Activated CD4-positive, alpha-beta T cell treated with anti-CD3 and anti-CD28 coated beads, Interleukin-2, amount 10 ng/mL, durations not matched to agents 24 days and 14 days (primary cell): Measurements from ENCODE around the gene PGLYRP3. TPM values are rescaled to one million over a fixed set of nuclear protein-coding genes. Genes with fewer than 3 reads are reported as not detected.
A peak's percentile ranks its signal among the peaks of the same experiment; 100 is the strongest.
"Not testable (repeated sequence)": the region's sequence is repeated elsewhere in the genome, so short reads cannot be mapped to it uniquely, and the experiment has no call there.

Source experiments
- DNase-seq: peaks from one replicate; pipeline ENCODE4 v3.0.0; 2022
- H3K27ac Mint-ChIP-seq: one replicate; pipeline ENCODE4 v1.8.0; 2022; ENCODE audit warnings: mild to moderate bottlenecking, mixed read lengths
- H3K27me3 Mint-ChIP-seq: one replicate; pipeline ENCODE4 v1.8.0; 2022; ENCODE audit warnings: mixed read lengths
- H3K36me3 Mint-ChIP-seq: one replicate; pipeline ENCODE4 v1.8.0; 2022; ENCODE audit warnings: low read depth, mild to moderate bottlenecking, mixed read lengths
- H3K4me1 Mint-ChIP-seq: one replicate; pipeline ENCODE4 v1.8.0; 2021; ENCODE audit warnings: mixed read lengths
- H3K4me3 Mint-ChIP-seq: one replicate; pipeline ENCODE4 v1.8.0; 2022; ENCODE audit warnings: mild to moderate bottlenecking, moderate library complexity, mixed read lengths
- H3K9me3 Mint-ChIP-seq: one replicate; pipeline ENCODE4 v1.8.0; 2021; ENCODE audit warnings: mixed read lengths
- intact Hi-C: fragments of 100-400 bp; cut with micrococcal nuclease; formaldehyde crosslinking; loops from one replicate; pipeline ENCODE4 v1.15.1; 2023
- total RNA-seq: library from RNA; stranded (reverse); gene quantifications from 2 replicates; pipeline ENCODE4 v1.2.3, GENCODE V29; 2022

Gene PGLYRP3
- total RNA-seq, 1 donor from 2014 or later, result not detected

DNA sequence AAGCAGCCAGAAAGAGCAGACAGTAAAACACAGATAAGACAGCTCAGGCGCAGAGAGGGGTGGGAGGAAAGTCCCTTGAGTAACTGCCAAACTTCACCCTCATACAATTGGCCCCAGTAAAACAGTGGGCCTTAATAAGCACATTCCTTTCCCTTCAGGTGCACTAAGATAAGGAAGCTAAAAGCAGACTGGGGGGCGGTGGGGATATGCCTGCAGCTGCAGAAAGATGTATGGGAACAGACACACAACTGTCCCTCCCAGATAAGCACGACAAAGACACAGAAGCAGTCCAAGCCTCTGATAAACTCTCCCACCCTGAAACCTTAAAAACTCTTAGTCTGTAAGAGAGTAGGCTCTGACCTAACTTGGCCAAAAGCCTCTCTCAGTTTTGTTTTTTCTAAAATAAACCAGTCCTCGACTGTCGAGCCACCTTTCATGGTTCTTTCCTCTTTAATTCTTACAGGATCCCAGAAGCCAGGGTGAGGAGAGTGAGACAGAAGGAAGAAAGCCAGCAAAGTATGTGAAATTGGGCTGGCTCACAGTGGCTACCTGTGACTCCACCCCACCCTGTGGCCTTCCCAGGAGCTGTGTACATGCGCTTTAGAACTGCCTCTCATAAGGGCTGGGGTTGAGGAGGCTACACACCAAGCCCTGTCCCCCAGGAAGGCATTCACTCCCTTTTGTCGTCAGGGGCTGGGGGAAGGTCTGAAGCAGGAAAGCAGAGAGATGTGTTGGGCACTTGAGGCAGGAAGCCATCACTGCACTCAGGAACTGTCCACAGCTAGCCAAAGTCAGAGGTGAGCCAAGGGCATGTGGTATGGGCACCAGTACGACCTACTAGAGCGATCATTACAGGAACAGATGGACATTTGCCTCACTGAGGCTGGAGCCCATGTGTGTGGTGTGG lies 31.3 kb upstream of the PGLYRP3 start:
- Mint-ChIP-seq H3K9me3 (no peaks in the 10 kb centered on the region), H3K4me3 (no peak overlapping the region), H3K36me3 (no peaks in the 10 kb centered on the region), H3K27me3 (peaks cover 30% of the 10 kb centered on the region), H3K27ac (no peak overlapping the region), H3K4me1 (peaks cover 31% of the 10 kb centered on the region)
- intact Hi-C loops, result no loop called here
- peak; percentile 53 for DNase-seq

DNA sequence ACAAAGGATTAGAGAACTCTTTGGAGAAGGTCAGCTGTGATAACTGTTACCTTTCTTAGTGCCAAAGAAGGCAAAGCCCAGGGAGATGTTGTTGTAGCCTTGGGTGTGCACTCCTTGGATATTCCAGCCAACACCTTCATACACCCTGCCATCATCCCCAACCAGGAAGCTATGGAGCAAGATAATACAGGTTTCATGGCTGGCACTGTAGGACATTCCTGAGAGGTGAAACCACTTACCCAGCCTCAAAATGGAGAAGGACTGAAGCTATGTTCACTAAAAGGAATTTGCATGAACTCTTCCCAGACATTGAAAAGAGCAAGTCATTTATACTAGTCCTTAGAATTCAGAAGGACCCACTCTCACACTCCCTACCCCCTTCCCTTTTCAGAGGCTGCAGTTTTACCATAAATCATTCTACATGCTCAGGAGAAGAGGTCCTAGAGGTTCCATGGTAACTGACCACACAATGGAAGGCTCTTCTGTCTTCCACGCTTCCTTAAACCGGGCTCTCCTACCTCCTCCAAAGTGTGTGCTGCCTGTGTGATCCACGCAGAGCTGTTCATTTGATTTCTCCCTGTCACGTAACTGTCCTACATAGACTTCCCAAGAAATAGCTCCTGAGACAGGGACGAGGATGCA lies 30.4 kb upstream of the PGLYRP3 start:
- peak; percentile 35 for DNase-seq
- H3K36me3 Mint-ChIP-seq, result no peaks in the 10 kb centered on the region
- no peak overlapping the region for H3K27ac Mint-ChIP-seq
- intact Hi-C loops, result no loop called here
- H3K27me3 Mint-ChIP-seq, result peaks cover 37% of the 10 kb centered on the region
- H3K4me1 Mint-ChIP-seq, result peaks cover 31% of the 10 kb centered on the region
- no peak overlapping the region for H3K4me3 Mint-ChIP-seq
- no peaks in the 10 kb centered on the region for H3K9me3 Mint-ChIP-seq

DNA sequence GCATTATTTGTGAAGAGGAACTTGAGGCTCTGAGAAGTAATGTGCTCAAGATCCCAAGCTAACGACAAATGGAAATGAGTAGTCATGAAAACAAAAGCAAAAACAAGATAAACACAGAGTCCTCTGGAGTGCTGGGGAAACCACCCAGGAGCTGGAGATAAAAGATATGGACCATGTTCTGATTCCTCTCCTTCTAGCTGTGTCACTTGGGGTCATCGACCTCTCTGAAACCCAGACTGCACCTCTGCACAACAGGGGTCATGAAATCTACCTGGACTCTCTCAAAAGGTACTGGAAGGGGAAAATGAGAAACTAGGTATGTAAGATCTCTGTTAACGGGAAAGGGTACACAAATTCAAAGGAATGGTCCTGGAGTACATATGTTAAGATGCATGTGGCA lies 29.4 kb upstream of the PGLYRP3 start:
- Mint-ChIP-seq H3K4me3 (no peak overlapping the region), H3K9me3 (no peaks in the 10 kb centered on the region), H3K27me3 (peaks cover 33% of the 10 kb centered on the region), H3K27ac (no peak overlapping the region), H3K4me1 (peaks cover 31% of the 10 kb centered on the region), H3K36me3 (no peaks in the 10 kb centered on the region)
- no peak for DNase-seq
- intact Hi-C loops, result no loop called here

DNA sequence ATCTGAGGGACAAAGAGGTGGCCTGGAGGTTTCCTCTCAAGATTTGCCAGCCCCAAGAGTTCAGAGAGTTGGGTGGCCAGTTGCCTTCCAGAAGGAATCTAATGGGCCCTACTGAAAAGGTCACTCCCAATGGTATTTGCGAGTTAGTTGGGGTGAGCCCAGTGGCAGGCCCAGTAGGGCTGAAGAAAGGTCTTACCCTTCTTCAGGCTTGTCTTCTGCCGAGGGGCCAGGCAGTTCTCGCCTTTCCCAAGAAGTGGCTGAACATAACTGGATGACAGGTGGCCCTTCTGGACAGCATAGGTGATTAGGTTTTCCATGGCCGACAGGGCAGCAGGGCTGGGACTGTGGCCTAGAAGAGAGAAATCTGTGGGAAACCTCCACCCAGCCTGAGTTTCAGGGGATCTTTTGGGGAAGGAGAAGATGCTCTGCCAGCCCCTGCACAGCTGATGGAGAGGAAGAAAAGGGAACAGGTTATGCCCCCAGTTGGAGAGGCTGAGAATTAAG lies 28.7 kb upstream of the PGLYRP3 start:
- Mint-ChIP-seq H3K27me3 (peaks cover 30% of the 10 kb centered on the region), H3K36me3 (no peaks in the 10 kb centered on the region), H3K27ac (no peak overlapping the region), H3K4me1 (peaks cover 30% of the 10 kb centered on the region), H3K9me3 (no peaks in the 10 kb centered on the region), H3K4me3 (no peak overlapping the region)
- intact Hi-C loops, result no loop called here
- DNase-seq, result peak; percentile 45

DNA sequence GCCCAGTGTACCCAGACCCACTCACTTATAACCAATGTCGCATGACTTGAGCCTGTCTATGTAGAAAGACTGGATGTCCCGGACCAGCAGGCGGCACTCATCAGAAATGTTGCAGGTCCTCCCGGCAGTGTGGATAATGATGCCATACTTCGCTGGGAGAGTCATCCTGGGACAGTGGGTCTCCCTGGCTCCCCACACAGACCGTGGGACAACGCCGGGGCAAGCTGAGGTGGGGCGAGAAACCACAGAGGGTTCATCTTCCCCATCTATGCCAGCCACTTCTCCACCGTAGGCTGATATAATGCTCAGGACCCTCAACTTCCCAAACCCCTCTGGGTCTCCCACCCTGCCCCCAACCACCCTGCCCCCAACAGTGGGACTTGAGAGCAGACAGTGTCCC lies 27.6 kb upstream of the PGLYRP3 start:
- H3K4me3 Mint-ChIP-seq, result no peak overlapping the region
- H3K9me3 Mint-ChIP-seq, result no peaks in the 10 kb centered on the region
- H3K36me3 Mint-ChIP-seq, result no peaks in the 10 kb centered on the region
- peaks cover 23% of the 10 kb centered on the region for H3K27me3 Mint-ChIP-seq
- intact Hi-C loops, result no loop called here
- DNase-seq, result peak; percentile 47
- H3K27ac Mint-ChIP-seq, result no peak overlapping the region
- H3K4me1 Mint-ChIP-seq, result peaks cover 20% of the 10 kb centered on the region

DNA sequence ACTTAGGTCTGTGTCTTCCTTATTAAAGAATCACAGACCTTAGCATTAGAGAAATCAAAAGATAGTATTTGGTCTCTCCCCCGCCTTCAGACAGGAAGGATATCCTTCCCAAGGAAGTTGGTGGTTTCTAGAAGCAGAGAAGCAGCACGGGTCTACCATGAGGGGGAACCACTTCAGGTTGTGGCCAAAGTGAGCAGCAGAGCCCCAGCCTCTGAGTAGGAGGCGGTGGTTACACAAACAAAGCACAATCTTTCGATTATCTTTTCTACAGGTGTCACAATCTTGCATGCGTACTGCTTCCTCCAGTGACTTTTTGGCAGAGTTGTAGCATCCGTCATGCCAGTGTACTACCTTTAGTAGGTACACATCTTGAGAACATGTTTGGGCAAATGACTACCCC lies 27.1 kb upstream of the PGLYRP3 start:
- no peak overlapping the region for H3K27ac Mint-ChIP-seq
- H3K4me3 Mint-ChIP-seq, result no peak overlapping the region
- peaks cover 23% of the 10 kb centered on the region for H3K27me3 Mint-ChIP-seq
- intact Hi-C loops, result no loop called here
- peaks cover 20% of the 10 kb centered on the region for H3K4me1 Mint-ChIP-seq
- DNase-seq, result peak; percentile 59
- no peaks in the 10 kb centered on the region for H3K36me3 Mint-ChIP-seq
- H3K9me3 Mint-ChIP-seq, result no peaks in the 10 kb centered on the region

DNA sequence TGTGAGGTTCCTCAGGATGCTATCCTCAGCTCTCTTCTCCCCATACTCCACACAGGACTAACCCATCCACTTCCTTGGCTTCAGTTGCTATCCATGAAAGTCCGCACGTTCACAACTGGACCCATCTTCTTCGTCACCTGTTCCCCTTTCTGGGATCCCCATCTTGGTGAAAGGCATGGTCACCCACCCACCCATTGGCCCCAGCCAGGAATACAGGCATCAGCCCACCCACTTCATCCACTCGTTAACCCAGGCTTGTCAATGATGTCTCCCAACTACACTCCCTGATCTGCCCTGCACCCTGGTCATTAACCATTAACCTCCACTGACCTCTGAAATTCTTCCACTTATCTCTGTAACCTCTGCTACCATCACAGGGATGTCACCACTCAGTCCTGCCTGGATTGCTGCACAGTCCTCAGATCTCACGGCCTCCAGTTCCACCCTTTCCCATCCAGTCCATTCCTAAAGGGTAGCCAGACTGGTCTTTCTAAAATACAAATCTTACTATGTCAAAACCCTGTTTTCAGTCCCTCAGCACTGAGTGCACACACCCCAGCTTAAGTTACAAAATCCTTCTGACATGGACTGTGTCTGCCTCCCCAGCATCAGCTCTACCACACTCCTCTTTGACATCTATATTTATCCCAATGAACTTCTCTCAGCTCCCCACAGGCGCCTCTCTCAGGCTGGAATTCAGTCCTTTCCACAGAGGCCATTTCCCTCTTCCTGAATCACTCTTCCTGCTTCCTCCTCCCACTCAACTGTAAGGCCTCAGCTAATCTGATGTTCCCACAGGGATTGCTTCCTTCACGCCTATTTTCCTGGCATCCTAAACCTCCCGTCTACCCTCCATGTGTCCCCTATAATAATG lies 25.5 kb upstream of the PGLYRP3 start:
- intact Hi-C loops, result no loop called here
- Mint-ChIP-seq H3K9me3 (no peaks in the 10 kb centered on the region), H3K27ac (no peak overlapping the region), H3K4me1 (peaks cover 9% of the 10 kb centered on the region), H3K36me3 (no peaks in the 10 kb centered on the region), H3K4me3 (no peak overlapping the region), H3K27me3 (peaks cover 20% of the 10 kb centered on the region)
- DNase-seq, result no peak

DNA sequence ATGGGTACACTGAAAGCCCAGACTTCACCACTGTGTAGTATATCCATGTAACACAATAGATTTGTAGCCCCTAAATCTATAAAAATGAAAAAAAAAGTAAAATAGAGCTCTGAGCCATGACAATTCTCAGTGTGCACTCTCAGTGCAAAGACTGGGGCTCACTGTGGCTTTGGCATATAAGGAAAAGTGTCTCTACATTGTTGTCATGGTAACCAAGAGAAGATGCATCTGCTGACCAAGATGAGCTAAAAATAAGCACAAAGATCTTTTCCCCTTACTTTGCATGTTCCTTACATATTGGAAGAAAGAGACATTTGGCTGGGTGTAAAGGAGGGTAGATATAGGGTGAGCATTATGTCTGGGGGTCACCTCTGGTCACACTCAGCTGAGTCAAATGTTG lies 23.9 kb upstream of the PGLYRP3 start:
- no peak overlapping the region for H3K4me3 Mint-ChIP-seq
- intact Hi-C loops, result no loop called here
- peaks cover 6% of the 10 kb centered on the region for H3K4me1 Mint-ChIP-seq
- H3K36me3 Mint-ChIP-seq, result no peaks in the 10 kb centered on the region
- H3K9me3 Mint-ChIP-seq, result no peaks in the 10 kb centered on the region
- peaks cover 22% of the 10 kb centered on the region for H3K27me3 Mint-ChIP-seq
- DNase-seq, result no peak
- no peak overlapping the region for H3K27ac Mint-ChIP-seq

DNA sequence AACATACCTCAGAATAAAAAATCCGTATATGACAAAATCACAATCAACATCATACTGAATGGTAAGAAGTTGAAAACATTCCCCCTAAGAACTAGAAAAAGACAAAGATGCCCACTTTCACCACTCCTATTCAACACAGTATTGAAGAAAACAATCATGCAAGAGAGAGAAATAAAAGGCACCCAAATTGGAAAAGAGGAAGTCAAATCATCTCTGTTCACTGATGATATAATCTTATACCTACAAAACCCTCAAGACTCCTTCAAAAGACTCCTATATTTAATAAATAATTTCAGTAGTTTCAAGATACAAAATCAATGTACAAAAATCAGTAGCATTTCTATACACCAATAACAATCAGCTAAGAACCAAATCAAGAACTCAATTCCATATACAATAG lies 21.1 kb upstream of the PGLYRP3 start:
- Mint-ChIP-seq H3K36me3 (no peaks in the 10 kb centered on the region), H3K4me1 (no peaks in the 10 kb centered on the region), H3K27me3 (peaks cover 29% of the 10 kb centered on the region), H3K9me3 (peaks cover 6% of the 10 kb centered on the region), H3K27ac (no peak overlapping the region), H3K4me3 (no peak overlapping the region)
- no peak for DNase-seq
- intact Hi-C loops, result no loop called here

DNA sequence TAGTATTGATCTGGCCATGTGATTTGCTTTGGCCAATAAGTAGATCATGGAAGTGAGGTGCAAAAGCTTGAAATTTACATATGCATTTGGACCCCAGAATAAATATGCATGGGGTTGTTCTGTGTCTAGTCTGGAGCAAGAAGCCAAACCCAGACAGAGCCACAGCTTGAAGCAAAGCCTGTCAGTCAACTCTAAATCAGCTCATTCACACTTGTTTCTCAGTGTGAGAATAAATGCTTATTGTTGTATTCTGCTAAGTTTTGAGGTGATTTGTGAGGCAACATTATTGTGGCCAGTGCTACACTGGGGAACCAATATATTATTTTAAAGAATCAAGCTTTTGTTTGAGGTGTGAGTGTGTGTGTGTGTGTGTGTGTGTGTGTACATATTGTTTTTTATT lies 12.2 kb upstream of the PGLYRP3 start:
- no peak for DNase-seq
- Mint-ChIP-seq H3K36me3 (no peaks in the 10 kb centered on the region), H3K4me1 (no peaks in the 10 kb centered on the region), H3K9me3 (peaks cover under 1% of the 10 kb centered on the region), H3K27me3 (peaks cover 10% of the 10 kb centered on the region), H3K27ac (no peak overlapping the region), H3K4me3 (no peak overlapping the region)
- intact Hi-C loops, result no loop called here

DNA sequence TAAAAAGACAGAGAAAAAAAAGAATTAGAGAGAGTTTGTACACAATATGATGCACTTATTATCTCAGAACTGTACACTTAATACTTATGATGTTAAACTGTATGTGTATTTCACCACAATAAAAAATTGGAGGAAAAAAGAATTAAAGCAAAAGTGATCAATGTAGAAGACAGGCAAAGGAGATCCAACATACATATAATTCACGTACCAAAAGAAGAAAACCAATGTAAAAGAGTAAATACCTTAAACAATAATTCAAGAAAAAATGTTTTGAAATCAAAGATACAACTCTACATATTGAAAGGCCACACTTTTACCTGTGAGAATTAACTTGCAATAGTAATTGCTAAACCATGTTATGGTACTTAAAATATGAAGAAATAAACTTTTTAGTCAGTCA lies 9.8 kb upstream of the PGLYRP3 start:
- peaks cover 8% of the 10 kb centered on the region for H3K27me3 Mint-ChIP-seq
- H3K27ac Mint-ChIP-seq, result no peak overlapping the region
- H3K4me1 Mint-ChIP-seq, result no peaks in the 10 kb centered on the region
- no peak overlapping the region for H3K4me3 Mint-ChIP-seq
- H3K9me3 Mint-ChIP-seq, result peaks cover 6% of the 10 kb centered on the region
- intact Hi-C loops, result no loop called here
- DNase-seq, result no peak
- H3K36me3 Mint-ChIP-seq, result no peaks in the 10 kb centered on the region

DNA sequence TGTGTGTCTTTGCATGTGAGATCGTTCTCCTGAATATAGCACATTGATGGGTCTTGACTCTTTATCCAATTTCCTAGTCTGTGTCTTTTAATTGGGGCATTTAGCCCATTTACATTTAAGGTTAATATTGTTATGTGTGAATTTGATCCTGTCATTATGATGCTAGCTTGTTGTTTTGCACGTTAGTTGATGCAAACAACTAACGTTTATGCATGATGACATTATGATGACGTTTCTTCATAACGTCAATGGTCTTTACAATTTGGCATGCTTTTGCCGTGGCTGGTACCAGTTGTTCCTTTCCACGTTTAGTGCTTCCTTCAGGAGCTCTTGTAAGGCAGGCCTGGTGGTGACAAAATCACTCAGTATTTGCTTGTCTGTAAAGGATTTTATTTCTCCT lies 5.4 kb upstream of the PGLYRP3 start:
- H3K4me1 Mint-ChIP-seq, H3K36me3 Mint-ChIP-seq, H3K27ac Mint-ChIP-seq, H3K9me3 Mint-ChIP-seq, H3K4me3 Mint-ChIP-seq, intact Hi-C loops: not testable (repeated sequence)
- DNase-seq, result peak; percentile 8
- H3K27me3 Mint-ChIP-seq, result peaks cover 15% of the 10 kb centered on the region

DNA sequence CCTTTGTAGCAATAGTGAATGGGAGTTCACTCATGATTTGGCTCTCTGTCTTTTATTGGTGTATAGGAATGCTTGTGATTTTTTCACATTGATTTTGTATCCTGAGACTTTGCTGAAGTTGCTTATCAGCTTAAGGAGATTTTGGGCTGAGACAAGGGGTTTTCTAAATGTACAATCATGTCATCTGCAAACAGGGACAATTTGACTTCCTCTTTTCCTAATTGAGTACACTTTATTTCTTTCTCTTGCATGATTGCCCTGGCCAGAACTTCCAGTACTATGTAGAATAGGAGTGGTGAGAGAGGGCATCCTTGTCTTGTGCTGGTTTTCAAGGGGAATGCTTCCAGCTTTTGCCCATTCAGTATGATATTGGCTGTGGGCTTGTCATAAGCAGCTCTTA lies 3.3 kb upstream of the PGLYRP3 start:
- intact Hi-C loops, H3K27ac Mint-ChIP-seq, H3K36me3 Mint-ChIP-seq, H3K4me1 Mint-ChIP-seq, H3K9me3 Mint-ChIP-seq, H3K4me3 Mint-ChIP-seq: not testable (repeated sequence)
- peak; percentile 22 for DNase-seq
- H3K27me3 Mint-ChIP-seq, result peaks cover 15% of the 10 kb centered on the region

DNA sequence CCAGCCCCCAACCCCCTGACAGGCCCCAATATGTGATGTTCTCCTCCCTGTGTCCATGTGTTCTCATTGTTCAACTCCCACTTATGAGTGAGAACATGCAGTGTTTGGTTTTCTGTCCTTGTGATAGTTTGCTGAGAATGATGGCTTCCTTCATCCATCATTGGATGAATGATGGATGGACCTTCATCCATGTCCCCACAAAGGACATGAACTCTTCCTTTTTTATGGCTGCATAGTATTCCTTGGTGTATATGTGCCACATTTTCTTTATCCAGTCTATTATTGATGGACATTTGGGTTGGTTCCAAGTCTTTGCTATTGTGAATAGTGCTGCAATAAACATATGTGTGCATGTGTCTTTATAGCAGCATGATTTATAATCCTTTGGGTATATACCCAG lies 1.6 kb upstream of the PGLYRP3 start:
- intact Hi-C loops, H3K27ac Mint-ChIP-seq, H3K36me3 Mint-ChIP-seq, H3K4me1 Mint-ChIP-seq, H3K9me3 Mint-ChIP-seq, H3K4me3 Mint-ChIP-seq, DNase-seq: not testable (repeated sequence)
- peaks cover 15% of the 10 kb centered on the region for H3K27me3 Mint-ChIP-seq
